T-helper 1 cell treated with Interleukin-12 subunit alpha and Interleukin-12 subunit beta and Interleukin-4 antibody, amounts not matched to agents 30 ng/mL and 1 ng/mL, for 36 hours (primary cell): ENCODE results near the gene ZDHHC5. TPM values are rescaled to one million over a fixed set of nuclear protein-coding genes. Genes with fewer than 3 reads are reported as not detected.

Source experiments
- intact Hi-C: fragments of 100-400 bp; cut with micrococcal nuclease; formaldehyde crosslinking; loops from one replicate; pipeline ENCODE4 v1.15.1; 2024
- total RNA-seq: library from RNA; stranded (reverse); gene quantifications from 2 replicates; pipeline ENCODE4 v1.2.3, GENCODE V29; 2022

ZDHHC5 gene
- total RNA-seq, 1 donor from 2014 or later: 84.4 TPM

GRCh38 chr11:57716726-57717125 is 48.8 kb downstream of the ZDHHC5 start:
- intact Hi-C loops: loop anchor here (10.0 kb wide), 1 partner anchor 1848 kb away; no protein-coding TSS in a partner anchor

- intact Hi-C loops: no loop called here
These were observed 59.3 kb downstream of the ZDHHC5 start for GRCh38 chr11:57727185-57727584.

- intact Hi-C loops: no loop called here
These were observed 60.9 kb downstream of the ZDHHC5 start for GRCh38 chr11:57728829-57729228.

GRCh38 chr11:57729479-57729878 is 61.6 kb downstream of the ZDHHC5 start:
- intact Hi-C loops: no loop called here

GRCh38 chr11:57732661-57733060 is 64.7 kb downstream of the ZDHHC5 start:
- intact Hi-C loops: no loop called here

- intact Hi-C loops: no loop called here
These were observed 67.8 kb downstream of the ZDHHC5 start for GRCh38 chr11:57735619-57736298.

GRCh38 chr11:57741132-57742086 is 73.5 kb downstream of the ZDHHC5 start, which contains the start of gene SELENOH:
SELENOH (plus strand) TSS chr11:57741491; CDS start chr11:57741596, 105 bp downstream.
- intact Hi-C loops: loop anchor here (1.0 to 5.0 kb wide), 14 partner anchors 29 to 1874 kb away; partner anchors contain the start of genes CLP1, FAM111A, MED19 and OSBP

GRCh38 chr11:57742087-57742452 is 74.2 kb downstream of the ZDHHC5 start:
- intact Hi-C loops: loop anchor here (5.0 kb wide), 1 partner anchor 1400 kb away; the partner anchor contains the start of gene FAM111A

GRCh38 chr11:57744357-57744756 is 76.4 kb downstream of the ZDHHC5 start:
- intact Hi-C loops: loop anchor here (5.0 kb wide), 1 partner anchor 1398 kb away; the partner anchor contains the start of gene FAM111A

GRCh38 chr11:57745206-57745605 is 77.3 kb downstream of the ZDHHC5 start:
- intact Hi-C loops: no loop called here

GRCh38 chr11:57746920-57747319 is 79.0 kb downstream of the ZDHHC5 start:
- intact Hi-C loops: no loop called here

Other genes with a start within 250 kb of the ZDHHC5 start
- 52.6 and 54.2 TPM in 2 replicates for gene SLC43A3, start 241.0 kb upstream of the ZDHHC5 start, total RNA-seq
- gene RTN4RL2, start 207.6 kb upstream of the ZDHHC5 start, total RNA-seq: 0.12 and 0.34 TPM in 2 replicates
- 12.9 and 14.1 TPM in 2 replicates for gene SLC43A1, start 152.4 kb upstream of the ZDHHC5 start, total RNA-seq
- gene TIMM10, start 137.4 kb upstream of the ZDHHC5 start, total RNA-seq: 54.1 and 60.8 TPM in 2 replicates
- gene SMTNL1, start 130.5 kb upstream of the ZDHHC5 start, total RNA-seq: not detected in 2 replicates
- gene UBE2L6, start 100.4 kb upstream of the ZDHHC5 start, total RNA-seq: 270 and 272 TPM in 2 replicates
- gene SERPING1, start 70.4 kb upstream of the ZDHHC5 start, total RNA-seq: 0.22 and 0.93 TPM in 2 replicates
- gene YPEL4, start 18.2 kb upstream of the ZDHHC5 start, total RNA-seq: 0.44 and 0.78 TPM in 2 replicates
- 19.5 and 19.9 TPM in 2 replicates for gene CLP1, start 10.4 kb upstream of the ZDHHC5 start, total RNA-seq
- 14.3 and 15.7 TPM in 2 replicates for gene MED19, start 44.1 kb downstream of the ZDHHC5 start, total RNA-seq
- 76.5 and 79.2 TPM in 2 replicates for gene TMX2, start 44.5 kb downstream of the ZDHHC5 start, total RNA-seq
- 160 and 175 TPM in 2 replicates for gene SELENOH, start 73.4 kb downstream of the ZDHHC5 start, total RNA-seq
- gene BTBD18, start 83.7 kb downstream of the ZDHHC5 start, total RNA-seq: not detected in 2 replicates
- 10.1 TPM in 2 replicates for gene CTNND1, start 93.7 kb downstream of the ZDHHC5 start, total RNA-seq